Measurements from ENCODE around the gene MAFF. TPM values are rescaled to one million over a fixed set of nuclear protein-coding genes. Genes with fewer than 3 reads are reported as not detected.

MAFF gene
- total RNA-seq, 2 experiments from 2014 or later = 25.6 to 27.3 TPM

- Histone ChIP-seq H3K27me3 (ENCODE audit: control insufficient read depth in 1 of 2, insufficient read depth in 2 of 2, low read length in 2 of 2) (no peaks in the 10 kb centered on the region), H3K4me3 (ENCODE audit: low read length) (no peak overlapping the region), H3K9me3 (ENCODE audit: control insufficient read depth in 1 of 2, insufficient read depth in 1 of 2, low read length in 2 of 2) (peaks cover 3 to 15% of the 10 kb centered on the region in 2 experiments), H3K36me3 (ENCODE audit: insufficient read depth, low read length) (peaks cover 54% of the 10 kb centered on the region), H3K27ac (ENCODE audit: low read depth in 1 of 2, low read length in 2 of 2) (no peak overlapping the region), H3K4me1 (ENCODE audit: insufficient read depth, low read length) (no peaks in the 10 kb centered on the region)
- Mint-ChIP-seq H3K27me3 (no peaks in the 10 kb centered on the region), H3K4me1 (ENCODE audit: low read depth) (no peaks in the 10 kb centered on the region), H3K36me3 (ENCODE audit: low read depth) (peaks cover 56% of the 10 kb centered on the region), H3K4me3 (no peak overlapping the region), H3K9me3 (no peaks in the 10 kb centered on the region), H3K27ac (no peak overlapping the region)
- ATAC-seq (ENCODE audit: poor library complexity) = no peak
- no peak for TF ChIP-seq CTCF (IDR thresholded peaks at IDR 0.05)
- intact Hi-C loops (cut with DNase I, micrococcal nuclease) = no loop called here
- ChIA-PET CTCF (no interaction called here), POLR2A (no interaction called here)
- DNase-seq = no peak
Measured at GRCh38 chr22:38247713-38248112, 45.9 kb downstream of the MAFF start.

- H3K36me3 ChIP-seq (ENCODE audit: insufficient read depth, low read length) = peaks cover 52% of the 10 kb centered on the region
- CTCF ChIA-PET = no interaction called here
- peaks cover 53% of the 10 kb centered on the region for H3K36me3 Mint-ChIP-seq (ENCODE audit: low read depth)
Measured at GRCh38 chr22:38248280-38248679, 46.5 kb downstream of the MAFF start.

GRCh38 chr22:38249301-38249700, 47.5 kb downstream of the MAFF start:
- Mint-ChIP-seq H3K36me3 (ENCODE audit: low read depth) (peaks cover 42% of the 10 kb centered on the region), H3K4me3 (no peak overlapping the region), H3K27ac (no peak overlapping the region), H3K27me3 (no peaks in the 10 kb centered on the region), H3K4me1 (ENCODE audit: low read depth) (no peaks in the 10 kb centered on the region), H3K9me3 (no peaks in the 10 kb centered on the region)
- no peak overlapping the region for H3K27ac ChIP-seq (ENCODE audit: low read depth in 1 of 2, low read length in 2 of 2)
- no peak overlapping the region for H3K4me3 ChIP-seq (ENCODE audit: low read length)
- intact Hi-C loops (cut with DNase I, micrococcal nuclease) = no loop called here
- DNase-seq (no peak), ATAC-seq (ENCODE audit: poor library complexity) (no peak)
- CTCF ChIA-PET = no interaction called here
- H3K27me3 ChIP-seq (ENCODE audit: control insufficient read depth in 1 of 2, insufficient read depth in 2 of 2, low read length in 2 of 2) = no peaks in the 10 kb centered on the region
- H3K4me1 ChIP-seq (ENCODE audit: insufficient read depth, low read length) = no peaks in the 10 kb centered on the region
- TF ChIP-seq CTCF (IDR thresholded peaks at IDR 0.05) = no peak
- POLR2A ChIA-PET = no interaction called here
- H3K36me3 ChIP-seq (ENCODE audit: insufficient read depth, low read length) = peaks cover 47% of the 10 kb centered on the region
- H3K9me3 ChIP-seq (ENCODE audit: control insufficient read depth in 1 of 2, insufficient read depth in 1 of 2, low read length in 2 of 2) = peaks cover 3 to 15% of the 10 kb centered on the region in 2 experiments

More at GRCh38 chr22:38248280-38248679, 46.5 kb downstream of the MAFF start:
- ATAC-seq (ENCODE audit: poor library complexity) = no peak
- no peak overlapping the region for H3K27ac ChIP-seq (ENCODE audit: low read depth in 1 of 2, low read length in 2 of 2)
- POLR2A ChIA-PET = no interaction called here
- TF ChIP-seq CTCF (IDR thresholded peaks at IDR 0.05) = no peak
- intact Hi-C loops (cut with DNase I, micrococcal nuclease) = no loop called here
- Mint-ChIP-seq H3K4me1 (ENCODE audit: low read depth) (no peaks in the 10 kb centered on the region), H3K4me3 (no peak overlapping the region), H3K27me3 (no peaks in the 10 kb centered on the region), H3K9me3 (no peaks in the 10 kb centered on the region), H3K27ac (no peak overlapping the region)
- no peak overlapping the region for H3K4me3 ChIP-seq (ENCODE audit: low read length)
- peaks cover 3 to 15% of the 10 kb centered on the region in 2 experiments for H3K9me3 ChIP-seq (ENCODE audit: control insufficient read depth in 1 of 2, insufficient read depth in 1 of 2, low read length in 2 of 2)
- no peaks in the 10 kb centered on the region for H3K27me3 ChIP-seq (ENCODE audit: control insufficient read depth in 1 of 2, insufficient read depth in 2 of 2, low read length in 2 of 2)
- DNase-seq = no peak
- no peaks in the 10 kb centered on the region for H3K4me1 ChIP-seq (ENCODE audit: insufficient read depth, low read length)
